ENCODE results near the gene MTMR11.
"Not testable (repeated sequence)": the region's sequence is repeated elsewhere in the genome, so short reads cannot be mapped to it uniquely, and the experiment has no call there.

Gene MTMR11

DNA sequence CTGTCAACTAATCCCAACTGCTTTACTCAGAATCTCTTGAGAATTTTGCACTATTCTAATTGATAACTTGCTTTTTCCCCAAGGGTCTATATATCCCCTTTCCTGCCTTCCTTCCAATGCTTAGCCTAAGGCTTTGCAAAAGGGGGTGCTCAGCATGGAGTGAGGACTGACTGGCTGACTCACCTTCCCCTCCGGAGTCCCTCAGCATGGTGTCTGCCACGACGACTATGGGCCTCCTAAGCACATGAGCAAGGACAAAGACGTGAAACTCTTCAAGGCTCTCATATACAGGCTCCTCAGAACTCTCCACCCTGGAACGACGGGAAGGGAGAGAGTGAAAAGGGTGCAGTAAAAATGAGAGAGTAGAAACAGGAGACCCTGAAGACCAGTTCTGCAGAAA is 13.2 kb upstream of the MTMR11 start:
- FAIRE-seq (no peak), DNase-seq (ENCODE audit: insufficient read length, low spot score) (no peak)
- TF ChIP-seq POLR2A (IDR thresholded peaks at IDR 0.05; ENCODE audit: low read depth, low read length) = no peak

DNA sequence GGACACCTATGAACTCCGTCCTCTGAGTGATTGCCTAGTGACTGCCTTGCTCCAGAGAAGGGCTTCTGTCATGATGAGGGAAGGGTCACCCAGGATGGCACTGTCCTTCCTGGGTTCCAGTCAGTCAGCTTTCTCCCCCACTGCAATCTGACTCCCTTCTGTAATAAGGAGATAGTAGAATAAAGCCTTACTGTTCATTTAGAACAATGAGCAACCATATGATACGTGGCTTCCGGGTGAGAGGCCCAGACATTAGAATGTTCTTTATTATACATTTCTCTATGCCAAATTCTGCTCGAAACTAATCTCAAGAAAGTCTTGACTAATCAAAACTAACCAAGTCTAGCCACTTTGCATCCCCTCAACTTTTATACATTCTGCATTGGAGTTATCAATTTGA is 8.5 kb upstream of the MTMR11 start:
- DNase-seq (ENCODE audit: insufficient read length, low spot score) = no peak
- FAIRE-seq = no peak
- no peak for TF ChIP-seq POLR2A (IDR thresholded peaks at IDR 0.05; ENCODE audit: low read depth, low read length)

DNA sequence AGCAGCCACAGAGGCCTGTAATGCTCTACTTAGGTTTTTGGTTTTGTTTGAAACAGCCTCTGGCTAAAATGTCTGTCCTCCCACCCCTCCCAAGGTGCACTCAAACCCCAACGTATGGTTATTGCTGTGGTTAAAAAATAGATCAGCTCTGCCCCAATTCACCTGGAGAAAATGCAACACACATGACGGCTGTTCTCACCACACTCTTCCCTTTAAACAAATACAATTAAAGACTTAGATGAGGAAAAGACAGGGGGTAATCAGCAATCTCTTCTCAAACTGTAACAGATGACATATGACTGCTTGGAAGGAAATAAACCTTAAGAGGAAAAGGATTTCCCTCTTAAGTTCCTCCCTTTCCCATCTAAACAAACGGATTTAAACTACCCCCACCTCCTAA is 6.2 kb upstream of the MTMR11 start:
- no peak for TF ChIP-seq POLR2A (IDR thresholded peaks at IDR 0.05; ENCODE audit: low read depth, low read length)
- DNase-seq (ENCODE audit: insufficient read length, low spot score) (no peak), FAIRE-seq (no peak)

DNA sequence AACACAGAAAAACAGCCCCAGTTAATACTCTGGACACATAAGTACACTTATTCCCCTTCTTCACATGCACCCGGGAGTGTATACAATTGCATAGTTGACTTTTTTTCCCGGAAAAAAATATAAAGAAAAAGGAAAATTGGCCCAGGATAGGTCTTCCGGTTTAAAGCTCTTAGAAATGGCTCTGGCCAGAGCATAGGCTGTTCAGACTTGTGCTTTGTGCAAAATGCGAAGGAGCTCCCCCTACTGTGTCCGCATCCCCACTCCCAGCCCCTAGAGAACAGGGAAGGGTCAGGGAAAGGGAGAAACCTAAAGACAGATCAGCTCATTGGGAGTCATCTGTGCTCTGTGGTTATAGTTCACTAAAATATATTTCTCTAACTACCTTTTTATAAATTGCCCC is 5.5 kb upstream of the MTMR11 start:
- no peak for DNase-seq (ENCODE audit: insufficient read length, low spot score)
- no peak for TF ChIP-seq POLR2A (IDR thresholded peaks at IDR 0.05; ENCODE audit: low read depth, low read length)
- FAIRE-seq = no peak

DNA sequence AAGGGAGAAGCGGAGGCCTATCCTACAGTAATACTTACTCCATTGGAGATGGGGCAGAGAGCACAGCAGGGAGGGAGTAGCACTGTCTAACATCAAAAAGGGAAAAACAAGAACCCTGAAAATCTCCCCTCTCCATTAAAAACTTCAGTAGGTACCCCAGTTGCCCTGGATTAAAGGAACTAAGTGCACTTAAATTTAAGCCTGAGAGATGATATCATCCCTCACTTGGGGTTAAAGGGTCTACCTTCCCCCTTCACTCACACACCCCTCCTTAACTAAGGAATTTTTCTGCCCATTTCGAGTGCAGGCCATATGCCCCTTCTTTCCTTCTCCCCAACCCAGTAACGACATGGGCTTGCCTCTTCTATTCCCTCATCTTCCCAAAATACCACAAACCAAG is 3.7 kb upstream of the MTMR11 start:
- no peak for TF ChIP-seq POLR2A (IDR thresholded peaks at IDR 0.05; ENCODE audit: low read depth, low read length)
- DNase-seq (ENCODE audit: insufficient read length, low spot score) (no peak), FAIRE-seq (no peak)

DNA sequence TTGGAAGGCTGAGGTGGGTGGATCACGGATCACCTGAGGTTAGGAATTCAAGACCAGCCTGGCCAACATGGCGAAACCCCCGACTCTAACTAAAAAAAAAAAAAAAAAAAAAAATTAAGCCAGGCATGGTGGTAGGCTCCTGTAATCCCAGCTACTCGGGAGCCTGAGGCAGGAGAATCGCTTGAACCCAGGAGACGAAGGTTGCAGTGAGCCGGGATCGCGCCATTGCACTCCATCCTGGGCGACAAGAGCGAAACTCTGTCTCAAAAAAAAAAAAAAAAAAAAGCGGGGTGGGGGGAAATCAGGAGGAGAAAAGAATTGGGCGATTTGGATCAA is 2.0 kb upstream of the MTMR11 start:
- not testable (repeated sequence) for DNase-seq (ENCODE audit: insufficient read length, low spot score); FAIRE-seq

DNA sequence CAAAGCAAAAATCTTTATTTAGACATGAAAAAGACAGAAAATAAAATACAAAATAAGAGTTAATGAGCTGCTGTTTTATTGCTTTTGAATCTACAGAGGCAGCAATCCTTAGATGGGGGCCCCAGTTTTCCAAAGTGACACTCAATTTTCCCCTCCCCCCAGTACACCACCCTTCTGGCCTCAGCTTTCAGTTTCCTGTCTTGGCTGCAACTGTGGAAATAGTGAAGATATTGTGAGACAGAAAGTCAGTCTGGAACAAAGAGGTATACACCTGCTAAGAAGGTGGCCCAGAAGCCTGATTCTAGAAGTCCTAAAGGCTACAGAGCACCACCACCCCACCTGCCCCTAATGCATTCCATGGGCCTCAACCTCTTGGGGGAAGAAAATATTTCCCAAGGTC is 1.1 kb upstream of the MTMR11 start:
- no peak for DNase-seq (ENCODE audit: insufficient read length, low spot score)
- no peak for FAIRE-seq
- TF ChIP-seq POLR2A (IDR thresholded peaks at IDR 0.05; ENCODE audit: low read depth, low read length) = no peak

DNA sequence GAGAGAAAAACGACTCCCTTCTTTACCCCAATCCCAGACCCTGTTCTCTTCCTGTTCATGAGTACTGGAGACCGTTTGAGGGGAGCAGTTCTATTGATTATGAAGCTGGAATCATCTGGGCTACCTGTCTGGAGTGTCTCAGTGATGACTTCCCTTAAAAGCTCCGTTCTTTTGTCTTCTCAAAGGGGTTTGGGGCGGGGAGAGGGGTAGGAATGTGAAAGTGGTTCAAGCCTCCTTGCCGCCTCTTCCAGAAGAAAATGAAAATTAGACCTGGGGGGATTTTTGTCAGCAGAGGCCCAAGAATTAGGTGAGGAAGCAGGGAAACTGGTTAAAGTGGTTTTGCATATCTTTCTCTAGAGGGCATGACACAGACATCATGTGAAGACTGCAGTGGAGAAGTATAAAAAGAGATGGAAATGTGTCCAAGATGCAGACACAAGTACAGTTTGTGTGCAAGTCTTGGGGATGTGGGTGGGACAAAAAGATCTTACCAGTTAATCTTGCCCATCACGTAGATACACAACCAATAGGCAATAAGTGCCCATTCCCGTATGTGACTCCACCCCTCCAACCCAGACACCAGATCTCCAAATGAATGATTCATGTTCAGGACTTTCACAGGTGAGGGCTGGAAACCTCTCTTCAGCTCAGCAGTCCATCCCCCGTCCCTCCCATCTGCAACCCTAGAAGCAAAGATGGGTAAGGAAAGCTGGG is 470 bp upstream of the MTMR11 start:
- peak; percentile 35 for DNase-seq (ENCODE audit: insufficient read length, low spot score)
- FAIRE-seq = peak; percentile 65
- TF ChIP-seq POLR2A (IDR thresholded peaks at IDR 0.05; ENCODE audit: low read depth, low read length) = no peak

DNA sequence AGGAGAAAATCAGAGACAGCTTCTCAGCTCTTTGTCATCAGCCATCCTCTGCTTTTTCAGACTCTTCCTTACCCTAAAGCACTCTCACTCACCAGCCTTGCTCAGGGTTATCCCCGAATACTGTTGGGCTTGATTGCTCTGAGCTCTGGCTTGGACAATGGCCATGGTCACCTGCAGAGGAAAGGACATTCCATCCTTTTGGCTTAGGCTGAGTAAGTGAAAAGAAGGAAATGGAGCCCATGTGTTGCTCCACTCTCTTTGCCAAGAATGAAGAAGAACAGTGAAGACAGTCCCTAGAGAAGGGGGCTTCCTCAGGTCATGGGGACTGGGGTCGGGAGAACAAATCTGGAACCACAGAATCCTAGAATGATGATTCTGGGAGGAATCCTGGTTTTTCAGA is 2.3 kb downstream of the MTMR11 start:
- DNase-seq (ENCODE audit: insufficient read length, low spot score) (no peak), FAIRE-seq (no peak)
- no peak for TF ChIP-seq POLR2A (IDR thresholded peaks at IDR 0.05; ENCODE audit: low read depth, low read length)

DNA sequence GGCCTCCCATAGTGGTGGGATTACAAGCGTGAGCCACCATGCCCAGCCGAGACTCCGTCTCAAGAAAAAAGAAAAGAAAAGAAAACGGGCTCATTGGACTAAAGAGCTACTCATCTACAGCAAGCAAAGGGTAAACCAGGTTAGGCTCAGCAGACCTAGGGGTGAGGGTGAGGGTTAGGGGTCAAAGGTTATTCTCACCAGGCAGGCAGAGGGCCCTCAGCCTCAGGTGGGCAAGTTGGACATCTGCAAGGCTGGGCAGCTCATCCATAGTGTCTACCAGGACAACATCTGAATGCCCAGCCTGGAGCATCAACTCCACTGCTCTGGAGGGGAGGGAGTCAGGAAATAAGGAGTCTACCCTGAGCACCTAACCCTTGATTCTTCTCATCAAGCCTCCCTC is 3.5 kb downstream of the MTMR11 start:
- FAIRE-seq (no peak), DNase-seq (ENCODE audit: insufficient read length, low spot score) (no peak)
- no peak for TF ChIP-seq POLR2A (IDR thresholded peaks at IDR 0.05; ENCODE audit: low read depth, low read length)

DNA sequence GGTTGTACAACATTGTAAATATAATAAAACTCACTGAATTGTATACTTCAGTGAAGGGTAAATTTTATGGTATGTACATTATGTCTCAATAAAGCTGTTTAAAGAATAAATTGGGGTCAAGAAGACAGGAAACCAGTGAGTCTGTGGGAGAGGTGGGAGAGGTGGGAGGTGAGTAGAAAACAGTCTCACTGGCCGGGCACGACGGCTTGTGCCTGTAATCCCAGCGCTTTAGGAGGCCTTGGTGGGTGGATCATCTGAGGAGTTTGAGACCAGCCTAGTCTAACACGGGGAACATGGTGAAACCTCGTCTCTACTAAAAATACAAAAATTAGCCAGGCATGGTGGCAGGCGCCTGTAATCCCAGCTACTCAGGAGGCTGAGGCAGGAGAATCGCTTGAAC is 4.2 kb downstream of the MTMR11 start:
- DNase-seq (ENCODE audit: insufficient read length, low spot score) = no peak
- no peak for FAIRE-seq
- no peak for TF ChIP-seq POLR2A (IDR thresholded peaks at IDR 0.05; ENCODE audit: low read depth, low read length)

DNA sequence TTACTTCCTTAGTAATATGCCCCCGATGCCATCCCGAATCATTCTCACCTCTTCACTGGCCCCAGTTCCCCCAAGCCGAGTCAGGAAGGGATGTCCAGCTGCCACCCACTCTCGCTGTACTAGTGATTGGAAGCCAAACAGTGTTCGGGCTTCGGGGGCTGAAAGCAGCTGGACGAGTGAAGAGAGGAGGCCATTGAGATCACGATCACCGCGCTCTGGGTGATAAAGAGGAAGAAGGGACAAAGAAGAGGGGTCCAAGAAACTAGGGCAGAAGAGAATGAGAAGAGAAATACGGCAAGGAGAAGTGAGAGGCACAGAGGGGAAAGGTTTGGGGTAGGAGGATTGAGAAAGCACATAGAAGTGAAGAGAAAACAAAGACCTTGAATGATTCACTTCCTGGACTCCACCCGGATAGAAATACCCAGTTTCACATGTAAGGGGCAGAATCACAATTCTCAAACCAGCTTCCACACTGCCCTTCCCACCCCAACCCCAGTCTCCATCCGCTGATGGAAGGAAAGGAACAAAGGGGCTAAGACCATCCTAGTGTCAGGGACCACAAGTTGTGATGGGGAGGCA is 5.4 kb downstream of the MTMR11 start:
- DNase-seq (ENCODE audit: insufficient read length, low spot score) = peak; percentile 45
- FAIRE-seq = no peak
- no peak for TF ChIP-seq POLR2A (IDR thresholded peaks at IDR 0.05; ENCODE audit: low read depth, low read length)

DNA sequence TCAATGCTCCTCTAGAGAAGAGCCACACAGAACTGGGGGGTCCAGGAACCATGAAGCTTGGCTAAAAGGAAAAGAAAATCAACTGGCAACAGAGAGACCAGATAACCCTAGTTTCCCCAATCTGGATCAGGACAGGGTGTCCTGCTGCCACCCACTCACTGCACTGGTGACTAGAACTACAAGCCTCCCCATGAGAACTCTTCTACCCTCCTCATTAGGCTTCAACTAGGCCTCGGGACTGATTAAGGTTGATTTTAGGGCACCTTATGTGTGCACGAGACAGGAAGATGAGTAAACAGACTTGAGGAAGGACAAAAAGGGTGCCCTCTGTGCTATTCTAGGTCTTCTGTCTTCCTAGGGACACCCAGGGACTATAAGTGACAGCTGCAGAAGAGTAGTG is 6.8 kb downstream of the MTMR11 start:
- no peak for TF ChIP-seq POLR2A (IDR thresholded peaks at IDR 0.05; ENCODE audit: low read depth, low read length)
- DNase-seq (ENCODE audit: insufficient read length, low spot score) (no peak), FAIRE-seq (no peak)

DNA sequence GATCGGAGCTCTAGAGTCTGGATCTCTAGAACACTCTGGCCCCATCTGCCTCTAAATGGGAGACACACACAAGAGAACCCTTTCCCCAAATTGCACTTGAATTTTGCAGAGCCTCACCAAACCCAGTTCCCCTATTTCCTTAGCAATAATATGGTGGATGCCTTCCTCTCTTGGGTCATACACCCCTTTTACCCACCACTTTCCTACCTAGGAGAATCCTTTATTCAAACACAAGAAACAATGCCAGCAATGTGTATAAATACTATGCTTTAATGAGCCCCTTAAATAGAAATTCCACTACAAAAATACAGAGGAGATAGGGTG is 8.3 kb downstream of the MTMR11 start:
- FAIRE-seq (no peak), DNase-seq (ENCODE audit: insufficient read length, low spot score) (no peak)
- TF ChIP-seq POLR2A (IDR thresholded peaks at IDR 0.05; ENCODE audit: low read depth, low read length) = no peak

DNA sequence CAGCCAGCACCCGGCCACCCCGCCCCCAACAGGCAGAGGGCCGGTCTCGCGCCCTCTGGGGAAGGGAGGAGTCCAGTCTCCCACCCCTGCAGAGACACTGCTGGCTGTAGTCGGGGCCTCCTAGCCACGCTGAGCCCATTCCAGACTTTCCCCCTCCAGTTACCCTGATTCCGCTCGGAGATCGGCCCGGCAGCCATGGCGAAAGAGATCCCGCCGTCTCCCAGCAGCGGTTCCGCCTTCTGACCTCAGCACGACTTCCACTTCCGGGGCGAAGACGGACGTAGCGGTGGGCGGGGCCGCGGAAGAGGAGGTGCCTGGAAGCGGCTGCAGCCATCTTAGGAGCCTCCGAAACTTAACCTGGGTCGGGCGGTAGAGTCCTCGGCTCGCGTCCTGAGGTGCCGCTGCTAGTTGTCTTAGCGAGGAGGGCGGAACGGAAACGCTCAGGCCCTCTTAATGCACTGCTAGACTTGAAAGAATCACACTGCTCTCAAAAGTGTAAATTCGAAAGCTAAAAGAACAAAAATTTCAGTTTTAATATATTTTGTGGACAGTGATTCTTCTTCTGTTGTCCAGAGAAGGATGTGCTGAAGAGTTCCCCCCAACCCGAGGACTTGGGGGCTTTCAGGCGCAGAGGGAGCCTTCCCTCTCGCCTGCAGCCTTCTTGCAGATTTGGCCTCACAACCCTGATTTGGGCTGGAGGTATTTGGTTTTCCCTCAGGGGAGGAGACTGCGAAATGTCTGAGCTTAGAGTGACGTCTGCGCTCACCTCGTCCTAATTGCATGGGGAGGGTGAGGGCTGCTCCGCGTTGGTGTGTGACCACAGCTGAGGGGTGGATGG is 8.9 kb downstream of the MTMR11 start, which contains the start of gene SF3B4:
TSS of gene SF3B4 (minus strand) at position 241 of the 838 bp plus-strand sequence. CDS start at position 197, 44 bp downstream.
- TF ChIP-seq POLR2A (IDR thresholded peaks at IDR 0.05; ENCODE audit: low read depth, low read length) = peak; percentile 89
- DNase-seq (ENCODE audit: insufficient read length, low spot score) = peak; percentile 72
- no peak for FAIRE-seq

Measured in H54 (cell line).